ENCODE data around the gene EDIL3.
"Not testable (repeated sequence)": the region's sequence is repeated elsewhere in the genome, so short reads cannot be mapped to it uniquely, and the experiment has no call there.

The EDIL3 gene

DNA sequence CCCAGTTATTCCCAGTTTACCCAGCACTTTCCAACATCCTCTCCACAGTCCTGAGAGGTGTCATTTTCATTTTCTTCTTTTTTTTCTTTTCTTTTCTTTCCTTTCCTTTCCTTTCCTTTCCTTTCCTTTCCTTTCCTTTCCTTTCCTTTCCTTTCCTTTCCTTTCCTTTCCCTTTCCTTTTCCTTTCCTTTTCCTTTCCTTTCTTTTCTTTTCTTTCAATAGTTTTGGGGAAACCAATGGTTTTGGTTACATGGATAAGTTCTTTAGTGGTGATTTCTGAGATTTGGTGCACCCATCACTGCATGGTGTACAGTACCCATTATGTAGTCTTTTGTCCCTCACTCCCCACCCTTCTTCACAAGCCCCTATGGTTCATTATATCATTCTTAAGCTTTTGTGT, 224.0 kb downstream of the EDIL3 start:
- not testable (repeated sequence) for DNase-seq

- no peak for DNase-seq
Measured at GRCh38 chr5:84149094-84149493, 235.6 kb downstream of the EDIL3 start.

DNA sequence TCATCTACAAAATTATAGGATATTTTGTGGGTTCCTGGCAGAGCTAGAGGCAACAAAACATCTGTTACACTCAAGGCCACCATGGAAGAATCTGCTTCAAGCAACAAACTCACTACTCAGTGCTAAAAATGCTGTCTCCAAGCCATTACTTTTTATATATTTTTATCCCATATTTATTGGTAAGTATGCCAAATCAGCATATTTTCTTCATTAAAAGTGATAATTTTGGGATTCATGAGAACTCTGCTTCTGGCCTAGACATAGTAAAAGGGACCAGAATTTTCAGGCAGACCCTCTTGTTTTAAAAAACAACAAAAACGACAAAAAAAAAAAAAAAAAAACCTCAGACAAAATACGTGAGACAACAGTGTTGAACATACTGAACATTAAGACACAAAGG, 236.0 kb downstream of the EDIL3 start:
- no peak for DNase-seq

GRCh38 chr5:84137541-84137940, 247.1 kb downstream of the EDIL3 start:
- DNase-seq: no peak

DNA sequence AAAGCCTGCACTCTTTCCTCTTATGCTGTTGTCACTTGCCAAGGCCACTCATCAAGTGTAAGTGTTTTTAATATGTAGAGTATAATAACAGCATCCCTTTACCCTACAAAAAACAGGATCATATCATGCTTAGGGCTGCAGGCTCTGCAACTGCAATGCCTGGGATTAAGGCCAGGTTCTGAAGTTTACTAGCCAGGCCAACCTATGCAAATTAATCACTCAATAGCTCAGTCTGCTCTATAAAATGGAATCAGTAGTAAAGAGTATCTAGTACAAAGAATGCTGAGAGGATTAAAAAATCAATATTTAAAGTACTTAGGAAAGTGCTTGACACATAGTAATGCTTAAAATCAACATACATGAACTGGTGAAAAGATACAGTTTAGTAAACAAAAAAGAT, 253.3 kb downstream of the EDIL3 start:
- DNase-seq: no peak

DNA sequence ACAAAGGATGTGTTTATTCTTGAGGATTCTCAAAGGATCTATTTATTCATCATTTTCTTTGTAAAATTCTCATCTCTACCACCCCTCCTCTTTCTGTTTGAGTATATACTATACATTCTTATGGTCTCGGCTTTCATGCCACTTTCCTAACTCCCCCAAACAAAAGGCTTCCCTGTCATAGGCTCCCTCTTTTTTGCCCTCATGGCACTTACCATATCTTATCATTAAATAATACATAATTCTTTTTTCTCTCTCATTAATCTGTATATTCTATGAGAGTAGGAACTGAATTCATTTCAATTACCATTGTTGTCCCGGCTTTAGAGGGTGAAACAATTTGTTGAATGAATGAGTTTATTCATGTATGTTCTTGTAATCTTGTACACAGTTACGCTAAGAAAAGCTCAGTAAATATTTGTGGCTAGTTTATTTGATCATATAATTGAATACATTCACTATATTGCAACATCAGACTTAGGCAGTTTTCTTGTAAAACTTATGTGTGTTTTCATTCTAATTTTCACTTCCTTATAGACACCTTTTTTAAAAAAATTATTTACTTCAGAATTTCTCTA, 254.6 kb downstream of the EDIL3 start:
- no peak for DNase-seq

- no peak for DNase-seq
Measured at GRCh38 chr5:84125216-84125615, 259.5 kb downstream of the EDIL3 start.

DNA sequence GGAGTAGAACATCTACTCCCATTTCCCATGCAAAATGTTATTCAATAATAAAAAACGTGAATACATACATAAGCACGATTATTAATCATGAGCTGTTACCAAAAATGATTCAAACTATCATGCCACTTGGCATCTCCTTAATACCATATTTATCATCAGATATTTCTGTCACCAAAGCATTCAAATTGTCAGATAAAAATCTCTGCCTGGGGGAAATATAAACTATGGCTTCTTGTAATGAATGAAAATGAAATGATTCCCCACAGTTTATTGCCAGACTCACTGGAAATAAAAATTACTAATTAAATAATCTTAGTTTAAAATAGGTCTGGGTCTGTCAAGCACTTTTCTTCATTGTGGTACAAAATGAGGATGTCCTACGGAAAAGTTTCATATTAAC, 265.4 kb downstream of the EDIL3 start:
- DNase-seq: no peak

DNA sequence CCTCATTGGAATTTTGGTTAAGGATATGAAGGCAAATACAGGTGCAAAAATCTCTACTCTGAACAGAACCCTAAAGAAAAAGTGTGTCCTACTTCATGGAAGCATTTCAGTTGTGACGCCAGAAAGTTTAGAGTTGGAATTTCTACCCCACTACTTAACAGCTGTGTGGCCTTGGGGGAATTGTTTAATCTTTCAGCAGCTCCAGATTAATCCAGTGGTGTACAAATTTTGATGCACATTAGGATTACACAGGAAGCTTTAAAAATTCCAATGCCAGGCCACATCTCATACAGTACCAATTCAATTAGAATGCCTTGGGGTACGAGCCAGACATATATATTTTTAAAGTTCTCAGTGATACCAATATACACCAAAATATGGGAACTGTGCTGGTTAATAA, 266.1 kb downstream of the EDIL3 start:
- no peak for DNase-seq

DNA sequence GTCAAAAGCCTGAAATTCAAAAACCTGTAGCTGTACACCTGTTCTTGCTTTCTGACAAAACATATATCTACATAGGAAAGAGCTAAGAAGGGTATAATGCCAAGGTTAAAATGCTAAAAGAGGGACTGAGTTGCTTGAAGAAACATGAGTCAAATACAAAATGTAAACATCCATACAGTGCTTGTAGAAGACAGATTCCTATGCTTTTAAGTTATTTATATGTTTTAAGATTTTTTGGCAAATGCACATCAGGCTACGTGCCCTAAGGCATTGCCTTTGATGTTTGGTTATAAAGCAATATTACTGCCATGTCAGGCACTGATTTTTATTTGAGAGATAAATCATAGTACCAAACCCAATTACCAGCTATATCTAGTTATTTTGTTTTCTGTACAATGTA, 269.0 kb downstream of the EDIL3 start:
- no peak for DNase-seq

GRCh38 chr5:84113246-84114105, 271.2 kb downstream of the EDIL3 start:
- no peak for DNase-seq

DNA sequence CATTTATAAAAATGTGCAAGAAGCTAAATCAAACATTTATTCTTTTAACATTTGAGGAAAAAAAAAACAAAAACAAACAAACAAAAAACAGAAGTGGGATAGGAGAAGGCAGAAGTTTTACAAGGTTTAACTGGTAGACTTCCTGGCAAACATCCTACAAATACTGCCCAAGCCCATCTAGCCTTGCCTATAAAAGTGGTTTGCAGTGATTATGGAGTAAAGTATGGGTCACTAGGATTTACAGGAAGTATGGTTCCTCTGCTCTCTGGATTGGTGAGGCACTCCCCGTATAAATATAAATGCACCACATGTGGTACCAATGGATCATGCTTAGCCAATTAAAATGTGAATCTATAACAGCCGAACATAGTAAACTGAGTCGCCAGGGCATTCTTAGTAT, 291.9 kb downstream of the EDIL3 start:
- DNase-seq: no peak

GRCh38 chr5:84091127-84091799, 293.4 kb downstream of the EDIL3 start:
- DNase-seq: no peak

DNA sequence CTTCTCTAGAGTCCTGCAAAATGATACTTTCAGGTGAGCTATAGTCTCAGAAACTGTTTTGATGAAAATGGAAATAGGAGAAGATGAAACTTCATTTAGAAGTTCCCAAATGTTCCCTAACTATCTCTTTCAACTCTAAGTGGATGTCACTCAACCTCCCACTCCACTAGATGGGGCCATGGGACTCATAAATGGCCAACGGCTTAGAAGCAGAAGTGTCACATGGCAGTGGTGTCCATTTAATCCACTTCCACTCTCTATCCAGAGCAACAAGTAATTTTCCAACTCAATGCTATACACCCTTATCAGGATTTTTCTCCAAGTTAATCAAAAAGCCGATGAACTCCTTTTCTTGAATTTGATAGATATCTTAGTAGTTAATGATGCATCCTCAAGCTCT, 295.7 kb downstream of the EDIL3 start:
- DNase-seq: no peak

DNA sequence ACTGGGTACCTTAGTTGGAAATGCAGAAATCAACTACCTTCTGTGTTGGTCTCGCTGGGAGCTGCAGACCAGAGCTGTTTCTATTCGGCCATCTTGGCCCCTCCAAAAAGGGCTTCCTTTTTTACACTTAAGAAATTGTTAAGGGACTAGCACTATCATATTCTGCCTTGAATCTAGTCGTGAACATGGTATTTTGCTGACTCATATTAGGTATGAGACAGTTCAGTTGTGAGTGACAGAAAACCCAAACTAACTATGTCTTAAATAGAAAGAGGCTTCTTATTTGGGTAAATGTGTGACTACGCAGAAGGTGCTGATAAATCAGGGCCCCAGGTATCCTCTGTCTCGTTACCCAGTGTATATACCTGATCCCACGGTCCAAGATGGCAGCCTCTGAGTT, 298.2 kb downstream of the EDIL3 start:
- no peak for DNase-seq

DNA sequence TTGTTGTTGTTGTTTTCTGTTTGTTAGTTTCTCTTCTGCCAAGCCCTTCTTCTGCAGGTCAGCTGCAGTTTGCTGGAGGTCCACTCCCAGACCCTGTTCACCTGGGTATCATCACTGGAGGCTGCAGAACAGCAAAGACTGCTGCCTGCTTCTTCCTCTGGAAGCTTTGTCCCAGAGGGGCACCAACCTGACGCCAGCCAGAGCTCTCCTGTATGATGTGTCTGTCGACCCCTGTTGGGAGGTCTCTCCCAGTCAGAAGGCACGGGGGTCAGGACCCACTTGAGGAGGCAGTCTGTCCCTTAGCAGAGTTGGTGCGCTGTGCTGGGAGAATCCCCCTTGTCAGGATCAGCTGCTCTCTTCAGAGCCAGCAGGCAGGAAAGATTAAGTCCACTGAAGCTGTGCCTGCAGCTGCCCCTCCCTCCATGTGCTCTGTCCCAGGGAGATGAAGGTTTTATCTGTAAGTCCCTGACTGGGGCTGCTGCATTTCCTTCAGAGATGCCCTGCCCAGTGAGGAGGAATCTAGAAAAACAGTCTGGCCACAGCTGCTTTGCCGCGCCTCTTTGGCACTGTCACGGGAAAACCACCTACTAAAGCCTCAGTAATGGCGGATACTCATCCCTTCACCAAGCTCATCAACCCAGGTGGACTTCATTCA, 299.2 kb downstream of the EDIL3 start:
- DNase-seq: no peak

GRCh38 chr5:84080908-84081307, 303.8 kb downstream of the EDIL3 start:
- DNase-seq: no peak

DNA sequence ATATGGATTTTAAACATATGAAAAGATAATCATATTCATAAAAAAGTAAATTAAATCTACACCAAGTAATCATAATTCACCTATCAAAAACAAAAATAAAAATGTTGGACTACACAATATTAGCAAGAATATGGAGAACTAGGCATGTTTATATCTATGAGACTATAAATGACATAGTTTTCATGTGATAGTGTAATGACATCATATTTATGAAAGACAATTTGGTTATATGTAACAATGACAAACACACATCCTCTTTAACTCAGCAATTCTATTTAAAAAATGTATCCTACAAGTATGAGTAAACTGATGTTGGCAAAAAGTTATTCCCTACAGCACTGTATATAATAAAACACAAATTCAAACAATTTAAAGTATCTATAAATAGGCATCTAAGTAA, 312.3 kb downstream of the EDIL3 start:
- DNase-seq: no peak

GRCh38 chr5:84069608-84070179, 315.0 kb downstream of the EDIL3 start:
- DNase-seq: no peak

DNA sequence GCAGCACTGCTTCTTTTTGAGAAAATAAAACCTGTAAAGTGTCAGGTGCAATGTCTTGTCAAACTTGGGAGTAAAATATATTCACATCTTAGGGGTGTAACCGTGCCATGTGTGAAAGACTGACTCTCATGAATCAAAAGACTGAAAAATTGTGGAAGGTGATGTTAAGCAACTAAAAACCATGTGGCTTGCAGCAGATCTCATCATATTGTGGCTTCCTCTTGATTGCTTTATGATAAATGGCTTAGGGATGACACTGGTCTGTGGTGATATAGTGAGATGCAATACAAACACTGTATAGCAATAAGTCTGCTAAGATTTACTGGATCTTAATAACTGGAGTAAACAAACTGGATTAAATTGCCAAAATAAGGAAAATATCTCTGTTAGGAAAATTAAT, 321.6 kb downstream of the EDIL3 start:
- no peak for DNase-seq

DNA sequence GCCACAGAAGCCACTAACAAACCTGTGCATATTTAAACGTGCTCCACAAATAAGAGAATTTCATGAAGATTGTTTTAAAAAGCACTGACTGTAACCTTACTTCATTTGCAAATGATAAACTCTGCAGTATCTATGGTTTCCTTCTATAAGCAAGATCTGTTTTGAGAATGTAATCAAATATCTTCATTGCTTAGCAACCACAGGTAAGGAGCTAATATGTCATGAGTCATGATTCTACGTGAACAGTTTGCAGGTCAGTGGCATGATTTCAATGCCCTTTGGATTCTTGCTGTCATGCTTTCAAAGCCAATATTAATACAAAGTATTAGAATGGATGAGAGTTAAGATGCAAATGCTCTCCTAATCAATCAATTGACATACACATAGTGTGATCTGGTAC, 325.0 kb downstream of the EDIL3 start:
- no peak for DNase-seq

GRCh38 chr5:84058561-84058960, 326.1 kb downstream of the EDIL3 start:
- no peak for DNase-seq

GRCh38 chr5:84057211-84057610, 327.5 kb downstream of the EDIL3 start:
- DNase-seq: no peak

All from T-helper 2 cell (primary cell).